GM12872 (cell line): Measurements from ENCODE around the gene IRF4.

Source experiments
- TF ChIP-seq, protein P1 (sequence below): IDR thresholded peaks from 3 replicates; pipeline ENCODE4 v1.5.1; 2011; ENCODE audit warnings: low read depth, mild to moderate bottlenecking, low read length, moderate library complexity; ENCODE audit not compliant: insufficient read depth

IRF4 gene

DNA sequence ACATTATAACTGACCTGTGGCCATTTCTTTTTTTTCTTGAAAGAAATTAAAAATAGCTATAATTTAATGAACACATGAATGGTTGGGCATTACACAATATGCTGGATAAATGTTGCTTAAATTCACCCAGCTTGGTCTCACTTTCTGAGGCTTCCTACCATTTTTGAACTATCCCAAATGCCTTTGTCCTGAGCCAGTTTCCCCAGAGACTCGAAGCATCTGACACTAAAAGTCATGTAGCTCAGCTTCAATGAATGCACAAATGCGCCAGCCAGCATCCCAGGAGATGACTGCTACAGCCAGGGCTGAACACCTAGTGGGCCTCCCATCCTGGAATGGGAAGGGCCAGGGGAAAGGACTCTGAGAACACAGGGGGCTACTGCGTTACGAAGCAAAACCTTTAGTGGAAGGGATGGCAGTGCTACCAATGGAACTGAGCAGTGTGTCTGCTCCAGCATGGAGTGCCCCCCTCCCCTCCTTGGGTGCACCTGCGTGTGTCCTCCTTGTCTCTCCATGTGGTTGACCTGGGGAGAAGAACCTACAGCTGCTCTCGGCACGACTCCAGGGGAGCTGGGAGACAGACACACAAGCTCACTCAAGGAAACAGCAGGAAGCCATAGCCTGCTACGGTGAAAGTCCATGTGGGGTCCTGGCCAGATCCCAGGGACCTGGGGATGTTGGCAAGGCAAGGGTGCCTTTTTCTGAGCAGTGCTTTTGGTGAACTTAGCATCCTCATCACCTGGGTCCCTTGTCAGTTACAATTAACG lies 60.9 kb downstream of the IRF4 start:
- TF ChIP-seq, protein P1, sequence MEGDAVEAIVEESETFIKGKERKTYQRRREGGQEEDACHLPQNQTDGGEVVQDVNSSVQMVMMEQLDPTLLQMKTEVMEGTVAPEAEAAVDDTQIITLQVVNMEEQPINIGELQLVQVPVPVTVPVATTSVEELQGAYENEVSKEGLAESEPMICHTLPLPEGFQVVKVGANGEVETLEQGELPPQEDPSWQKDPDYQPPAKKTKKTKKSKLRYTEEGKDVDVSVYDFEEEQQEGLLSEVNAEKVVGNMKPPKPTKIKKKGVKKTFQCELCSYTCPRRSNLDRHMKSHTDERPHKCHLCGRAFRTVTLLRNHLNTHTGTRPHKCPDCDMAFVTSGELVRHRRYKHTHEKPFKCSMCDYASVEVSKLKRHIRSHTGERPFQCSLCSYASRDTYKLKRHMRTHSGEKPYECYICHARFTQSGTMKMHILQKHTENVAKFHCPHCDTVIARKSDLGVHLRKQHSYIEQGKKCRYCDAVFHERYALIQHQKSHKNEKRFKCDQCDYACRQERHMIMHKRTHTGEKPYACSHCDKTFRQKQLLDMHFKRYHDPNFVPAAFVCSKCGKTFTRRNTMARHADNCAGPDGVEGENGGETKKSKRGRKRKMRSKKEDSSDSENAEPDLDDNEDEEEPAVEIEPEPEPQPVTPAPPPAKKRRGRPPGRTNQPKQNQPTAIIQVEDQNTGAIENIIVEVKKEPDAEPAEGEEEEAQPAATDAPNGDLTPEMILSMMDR: no peak

DNA sequence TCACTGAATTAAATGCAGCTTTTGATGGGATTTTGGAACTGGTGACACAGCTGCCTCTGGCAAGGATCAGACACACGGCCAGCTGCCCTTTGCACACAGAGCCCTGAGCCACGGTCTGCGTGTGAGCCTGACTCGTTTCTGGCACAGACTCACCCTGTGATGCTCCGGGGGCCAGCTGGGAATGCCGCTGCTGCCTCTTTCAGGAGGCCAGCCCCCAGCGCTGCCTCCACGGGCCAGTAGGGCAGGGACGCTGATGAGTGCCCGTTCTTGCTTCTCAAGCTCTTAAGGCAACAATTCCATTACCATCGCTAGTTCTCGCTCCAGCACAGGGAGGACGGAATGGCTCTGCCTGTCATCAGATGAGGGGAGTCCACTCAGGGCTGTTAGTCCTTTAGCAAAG lies 61.6 kb downstream of the IRF4 start:
- TF ChIP-seq, protein P1: no peak

DNA sequence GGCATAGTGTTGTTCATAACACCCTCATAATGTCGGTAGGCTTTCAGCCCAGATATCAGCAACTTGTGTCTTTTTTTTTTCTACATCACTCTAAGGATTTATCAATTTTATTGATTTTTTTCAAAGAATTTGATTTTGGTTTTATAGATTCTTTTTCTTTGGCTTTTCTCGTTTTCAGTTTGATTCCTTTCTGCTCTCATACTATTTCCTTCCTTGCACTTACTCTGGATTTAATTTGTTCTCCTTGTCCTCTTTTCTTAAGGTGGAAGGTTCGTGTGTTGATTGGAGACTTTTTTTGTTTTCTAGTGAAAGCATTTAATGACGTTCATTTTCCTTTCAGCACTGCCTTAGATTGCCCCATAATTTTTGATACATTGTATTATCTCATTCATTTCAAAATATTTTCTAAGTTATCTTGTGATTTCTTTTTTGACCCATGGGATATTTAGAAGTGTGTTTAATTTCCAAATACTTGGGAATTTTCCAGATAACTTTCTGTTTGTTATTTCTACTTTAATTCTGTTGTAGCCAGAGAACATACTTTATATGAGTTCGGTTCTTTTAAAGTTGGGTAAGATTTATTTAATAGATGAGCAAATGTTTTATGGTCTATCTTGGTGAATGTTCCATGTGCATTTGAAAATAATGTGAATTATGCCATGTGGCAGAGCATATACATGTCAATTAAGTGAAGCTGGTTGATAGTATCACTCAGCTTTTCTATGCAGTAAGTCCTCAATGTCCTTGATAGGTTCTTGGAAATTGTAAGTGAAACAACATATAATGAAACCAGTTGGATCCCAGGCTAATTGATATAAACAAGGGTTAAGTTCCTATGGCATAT lies 62.8 kb downstream of the IRF4 start:
- TF ChIP-seq, protein P1: no peak

DNA sequence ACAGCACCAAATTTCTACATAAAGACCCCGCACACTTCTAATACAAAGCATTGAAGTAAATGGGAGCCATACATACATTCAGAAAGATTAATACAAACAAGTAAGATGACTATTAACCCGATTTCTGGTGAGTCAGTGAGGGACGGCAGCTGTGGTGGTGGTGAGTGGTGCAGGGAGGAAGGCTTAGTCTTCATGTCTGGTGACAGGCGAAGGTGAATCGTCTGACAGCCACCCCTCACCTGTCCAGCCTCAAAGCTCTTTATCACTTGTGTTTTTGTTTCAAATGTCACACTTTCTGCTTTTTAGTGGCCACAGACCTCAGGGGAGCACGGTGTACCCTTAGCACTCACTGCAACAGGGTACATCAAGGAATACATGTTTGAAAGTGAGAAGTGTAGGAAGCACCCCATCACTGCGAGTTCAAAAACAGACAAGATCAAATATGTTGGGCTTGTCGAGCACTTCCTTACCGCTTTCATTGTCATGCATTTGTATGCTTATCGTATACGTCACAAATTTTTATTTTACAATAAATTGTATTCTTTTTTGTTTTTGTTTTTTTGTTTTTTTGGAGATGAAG lies 63.5 kb downstream of the IRF4 start:
- TF ChIP-seq, protein P1: no peak

DNA sequence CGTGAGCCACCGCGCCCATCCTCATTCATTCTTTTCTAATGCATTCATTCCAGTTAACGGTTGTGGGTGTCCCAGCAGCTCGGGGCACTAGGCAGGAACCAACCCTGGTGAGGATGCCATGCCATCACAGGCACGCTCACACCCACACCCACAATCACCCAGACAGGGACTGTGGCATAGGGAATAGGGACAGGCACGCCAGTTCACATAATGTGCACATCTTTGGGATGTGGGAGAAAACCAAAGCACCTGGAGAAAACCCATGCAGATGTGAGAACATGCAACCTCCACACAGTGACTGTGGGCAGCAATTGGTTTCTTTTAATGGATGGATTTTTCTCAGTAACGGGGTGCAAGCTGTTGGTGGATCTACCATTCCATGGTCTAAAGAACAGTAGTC lies 64.3 kb downstream of the IRF4 start:
- TF ChIP-seq, protein P1: no peak

DNA sequence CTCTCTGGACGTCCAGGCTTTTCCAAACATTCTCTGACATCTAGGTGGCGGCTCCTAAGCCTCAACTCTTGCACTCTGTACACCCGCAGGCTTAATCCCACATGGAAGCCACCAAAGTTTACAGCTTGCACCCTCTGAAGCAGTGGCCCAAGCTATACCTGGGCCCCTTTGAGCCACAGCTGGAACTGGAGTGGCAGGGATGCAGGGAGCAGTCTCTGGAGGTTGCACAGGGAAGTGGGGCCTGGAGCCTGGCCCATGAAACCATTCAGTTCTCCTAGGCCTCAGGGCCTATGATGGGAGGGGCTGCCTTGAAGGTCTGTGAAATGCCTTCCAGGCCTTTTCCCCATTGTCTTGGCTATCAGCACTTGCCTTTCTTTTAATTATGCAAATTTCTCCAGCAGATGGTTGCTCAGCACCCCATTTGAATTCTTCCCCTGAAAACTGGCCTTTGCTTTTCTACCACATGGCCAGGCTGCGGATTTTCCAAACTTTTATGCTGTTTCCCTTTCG lies 64.9 kb downstream of the IRF4 start:
- TF ChIP-seq, protein P1: no peak

DNA sequence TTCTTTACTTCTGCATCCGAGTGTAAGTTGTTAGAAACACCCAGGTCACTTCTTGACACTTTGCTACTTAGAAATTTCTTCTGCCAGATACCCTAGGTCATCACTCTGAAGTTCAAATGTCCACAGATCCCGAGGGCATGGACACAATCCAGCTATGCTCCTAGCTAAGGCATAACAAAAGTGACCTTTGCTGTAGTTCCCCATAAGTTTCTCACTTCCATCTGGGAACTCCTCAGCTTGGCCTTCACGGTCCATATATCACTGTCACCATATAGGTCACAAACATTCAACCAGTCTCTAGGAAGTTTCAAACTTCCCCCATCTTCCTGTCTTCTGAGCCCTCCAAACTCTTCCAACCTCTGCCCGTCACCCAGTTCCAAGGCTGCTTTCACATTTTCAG lies 65.3 kb downstream of the IRF4 start:
- TF ChIP-seq, protein P1: no peak
